ENCODE measurements around the gene NRSN2.
A peak's percentile ranks its signal among the peaks of the same experiment; 100 is the strongest.
"Not testable (repeated sequence)": the region's sequence is repeated elsewhere in the genome, so short reads cannot be mapped to it uniquely, and the experiment has no call there.

NRSN2 gene

DNA sequence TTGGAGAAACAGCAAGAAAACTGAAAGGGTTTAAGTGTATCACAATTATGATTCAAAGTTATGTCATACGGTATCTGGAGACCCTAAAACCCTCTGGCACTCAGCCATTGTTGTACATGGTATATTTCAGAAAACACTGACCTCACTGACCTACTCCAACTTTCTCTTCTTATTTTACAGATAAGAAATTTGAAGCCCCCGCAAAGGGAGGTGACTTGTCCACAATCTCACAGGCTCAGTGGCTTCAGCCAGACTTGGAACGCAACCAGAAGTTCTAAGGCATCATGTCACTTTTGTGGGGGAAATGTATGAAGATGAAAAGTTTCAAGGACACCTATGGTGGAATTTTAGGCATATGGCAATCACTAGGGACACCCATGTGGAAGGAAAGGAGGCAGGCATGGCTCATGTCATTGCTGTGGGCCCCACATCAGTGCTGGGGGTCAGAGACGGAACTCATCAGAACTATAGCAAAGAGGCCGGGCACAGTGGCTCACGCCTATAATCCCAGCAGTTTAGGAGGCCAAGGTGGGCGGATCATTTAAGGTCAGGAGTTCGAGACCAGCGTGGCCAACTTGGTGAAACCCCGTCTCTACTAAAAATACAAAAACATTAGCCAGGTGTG lies 28.5 kb downstream of the NRSN2 start:
- no peaks in the 10 kb centered on the region for H3K27me3 ChIP-seq (replicated peaks; ENCODE audit: control insufficient read depth, insufficient read depth, low read length, poor library complexity, severe bottlenecking)
- no peaks in the 10 kb centered on the region for H3K9me3 ChIP-seq (ENCODE audit: control insufficient read depth, low read length)
- peaks cover 4% of the 10 kb centered on the region for H3K4me1 ChIP-seq (ENCODE audit: control insufficient read depth, insufficient read depth, low read length, poor library complexity, severe bottlenecking)
- DNase-seq = no peak
- H3K36me3 ChIP-seq (ENCODE audit: control insufficient read depth, insufficient read depth, low read length) = no peaks in the 10 kb centered on the region
- no peak overlapping the region for H3K27ac ChIP-seq (ENCODE audit: insufficient read depth, low read length, poor library complexity, severe bottlenecking)
- no peak overlapping the region for H3K4me3 ChIP-seq (ENCODE audit: insufficient read depth, low read depth, low read length, poor library complexity, severe bottlenecking)

DNA sequence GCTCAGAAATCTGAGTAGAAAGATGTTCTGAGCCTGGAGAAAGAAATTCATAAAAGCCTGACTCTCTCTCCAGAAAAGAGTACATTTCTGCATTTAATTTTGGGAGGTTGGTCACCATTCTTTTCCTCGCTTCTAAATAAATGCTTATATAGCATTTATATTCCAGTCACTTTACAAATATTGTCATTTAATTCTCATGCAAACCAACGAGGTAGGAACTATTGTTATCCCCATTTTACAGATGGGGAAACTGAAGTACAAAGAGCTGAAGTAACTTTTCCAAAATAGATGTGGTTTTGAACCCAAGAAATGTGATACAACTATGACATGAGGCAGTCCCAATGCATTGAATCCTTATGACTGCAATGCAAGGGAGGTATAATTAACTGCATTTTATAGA lies 29.2 kb downstream of the NRSN2 start:
- Histone ChIP-seq H3K27ac (ENCODE audit: insufficient read depth, low read length, poor library complexity, severe bottlenecking) (no peak overlapping the region), H3K9me3 (ENCODE audit: control insufficient read depth, low read length) (no peaks in the 10 kb centered on the region), H3K4me1 (ENCODE audit: control insufficient read depth, insufficient read depth, low read length, poor library complexity, severe bottlenecking) (peaks cover 4% of the 10 kb centered on the region), H3K4me3 (ENCODE audit: insufficient read depth, low read depth, low read length, poor library complexity, severe bottlenecking) (no peak overlapping the region), H3K36me3 (ENCODE audit: control insufficient read depth, insufficient read depth, low read length) (no peaks in the 10 kb centered on the region), H3K27me3 (replicated peaks; ENCODE audit: control insufficient read depth, insufficient read depth, low read length, poor library complexity, severe bottlenecking) (no peaks in the 10 kb centered on the region)
- no peak for DNase-seq

DNA sequence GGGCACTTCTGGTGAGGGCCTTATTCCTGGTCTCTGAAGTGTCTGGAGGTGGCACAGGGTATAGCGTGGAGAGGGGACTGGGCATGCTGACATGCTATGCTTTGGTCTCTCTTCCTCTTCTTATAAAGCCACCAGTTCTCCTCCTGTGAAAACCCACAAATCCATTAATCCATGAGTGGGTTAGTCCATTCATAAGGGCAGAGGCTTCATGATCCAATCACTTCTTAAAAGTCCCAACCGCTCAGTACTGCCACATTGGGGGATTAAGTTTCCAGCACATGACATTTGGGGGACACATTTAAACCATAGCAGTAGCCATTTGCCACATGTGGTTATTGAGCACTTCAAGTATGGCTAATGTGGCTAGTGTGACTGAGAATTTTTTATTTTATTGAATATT lies 29.8 kb downstream of the NRSN2 start:
- Histone ChIP-seq H3K27ac (ENCODE audit: insufficient read depth, low read length, poor library complexity, severe bottlenecking) (no peak overlapping the region), H3K4me3 (ENCODE audit: insufficient read depth, low read depth, low read length, poor library complexity, severe bottlenecking) (no peak overlapping the region), H3K4me1 (ENCODE audit: control insufficient read depth, insufficient read depth, low read length, poor library complexity, severe bottlenecking) (peaks cover 4% of the 10 kb centered on the region), H3K36me3 (ENCODE audit: control insufficient read depth, insufficient read depth, low read length) (no peaks in the 10 kb centered on the region), H3K27me3 (replicated peaks; ENCODE audit: control insufficient read depth, insufficient read depth, low read length, poor library complexity, severe bottlenecking) (no peaks in the 10 kb centered on the region), H3K9me3 (ENCODE audit: control insufficient read depth, low read length) (no peaks in the 10 kb centered on the region)
- no peak for DNase-seq

- H3K36me3 ChIP-seq (ENCODE audit: control insufficient read depth, insufficient read depth, low read length); H3K9me3 ChIP-seq (ENCODE audit: control insufficient read depth, low read length); DNase-seq; H3K4me1 ChIP-seq (ENCODE audit: control insufficient read depth, insufficient read depth, low read length, poor library complexity, severe bottlenecking); H3K27ac ChIP-seq (ENCODE audit: insufficient read depth, low read length, poor library complexity, severe bottlenecking); H3K27me3 ChIP-seq (replicated peaks; ENCODE audit: control insufficient read depth, insufficient read depth, low read length, poor library complexity, severe bottlenecking); H3K4me3 ChIP-seq (ENCODE audit: insufficient read depth, low read depth, low read length, poor library complexity, severe bottlenecking): not testable (repeated sequence)
These were observed 30.7 kb downstream of the NRSN2 start for GRCh38 chr20:377578-377977.

- Histone ChIP-seq H3K27me3 (replicated peaks; ENCODE audit: control insufficient read depth, insufficient read depth, low read length, poor library complexity, severe bottlenecking) (no peaks in the 10 kb centered on the region), H3K36me3 (ENCODE audit: control insufficient read depth, insufficient read depth, low read length) (no peaks in the 10 kb centered on the region), H3K4me1 (ENCODE audit: control insufficient read depth, insufficient read depth, low read length, poor library complexity, severe bottlenecking) (no peaks in the 10 kb centered on the region), H3K4me3 (ENCODE audit: insufficient read depth, low read depth, low read length, poor library complexity, severe bottlenecking) (no peak overlapping the region), H3K9me3 (ENCODE audit: control insufficient read depth, low read length) (no peaks in the 10 kb centered on the region), H3K27ac (ENCODE audit: insufficient read depth, low read length, poor library complexity, severe bottlenecking) (no peak overlapping the region)
- DNase-seq = no peak
These were observed 32.0 kb downstream of the NRSN2 start for GRCh38 chr20:378961-379336.

- H3K27ac ChIP-seq (ENCODE audit: insufficient read depth, low read length, poor library complexity, severe bottlenecking) = peak overlapping the region; percentile 53
- no peaks in the 10 kb centered on the region for H3K9me3 ChIP-seq (ENCODE audit: control insufficient read depth, low read length)
- no peaks in the 10 kb centered on the region for H3K36me3 ChIP-seq (ENCODE audit: control insufficient read depth, insufficient read depth, low read length)
- no peaks in the 10 kb centered on the region for H3K4me1 ChIP-seq (ENCODE audit: control insufficient read depth, insufficient read depth, low read length, poor library complexity, severe bottlenecking)
- DNase-seq = peak in 2 of 3 donors; percentile 16 to 22
- peak overlapping the region; percentile 73 for H3K4me3 ChIP-seq (ENCODE audit: insufficient read depth, low read depth, low read length, poor library complexity, severe bottlenecking)
- H3K27me3 ChIP-seq (replicated peaks; ENCODE audit: control insufficient read depth, insufficient read depth, low read length, poor library complexity, severe bottlenecking) = no peaks in the 10 kb centered on the region
These were observed 34.1 kb downstream of the NRSN2 start for GRCh38 chr20:380763-381580.

GRCh38 chr20:381581-382290 lies 34.8 kb downstream of the NRSN2 start:
- no peaks in the 10 kb centered on the region for H3K36me3 ChIP-seq (ENCODE audit: control insufficient read depth, insufficient read depth, low read length)
- no peaks in the 10 kb centered on the region for H3K9me3 ChIP-seq (ENCODE audit: control insufficient read depth, low read length)
- no peaks in the 10 kb centered on the region for H3K4me1 ChIP-seq (ENCODE audit: control insufficient read depth, insufficient read depth, low read length, poor library complexity, severe bottlenecking)
- peak; percentile 45 to 62 (median 56) for DNase-seq
- peak overlapping the region; percentile 53 for H3K27ac ChIP-seq (ENCODE audit: insufficient read depth, low read length, poor library complexity, severe bottlenecking)
- peak overlapping the region; percentile 73 for H3K4me3 ChIP-seq (ENCODE audit: insufficient read depth, low read depth, low read length, poor library complexity, severe bottlenecking)
- H3K27me3 ChIP-seq (replicated peaks; ENCODE audit: control insufficient read depth, insufficient read depth, low read length, poor library complexity, severe bottlenecking) = no peaks in the 10 kb centered on the region

GRCh38 chr20:382291-383115 lies 35.6 kb downstream of the NRSN2 start:
- Histone ChIP-seq H3K36me3 (ENCODE audit: control insufficient read depth, insufficient read depth, low read length) (no peaks in the 10 kb centered on the region), H3K4me1 (ENCODE audit: control insufficient read depth, insufficient read depth, low read length, poor library complexity, severe bottlenecking) (no peaks in the 10 kb centered on the region), H3K4me3 (ENCODE audit: insufficient read depth, low read depth, low read length, poor library complexity, severe bottlenecking) (peak overlapping the region; percentile 73), H3K9me3 (ENCODE audit: control insufficient read depth, low read length) (no peaks in the 10 kb centered on the region), H3K27ac (ENCODE audit: insufficient read depth, low read length, poor library complexity, severe bottlenecking) (no peak overlapping the region), H3K27me3 (replicated peaks; ENCODE audit: control insufficient read depth, insufficient read depth, low read length, poor library complexity, severe bottlenecking) (no peaks in the 10 kb centered on the region)
- DNase-seq = no peak

- DNase-seq = no peak
- H3K9me3 ChIP-seq (ENCODE audit: control insufficient read depth, low read length) = no peaks in the 10 kb centered on the region
- H3K4me3 ChIP-seq (ENCODE audit: insufficient read depth, low read depth, low read length, poor library complexity, severe bottlenecking) = no peak overlapping the region
- H3K4me1 ChIP-seq (ENCODE audit: control insufficient read depth, insufficient read depth, low read length, poor library complexity, severe bottlenecking) = no peaks in the 10 kb centered on the region
- no peak overlapping the region for H3K27ac ChIP-seq (ENCODE audit: insufficient read depth, low read length, poor library complexity, severe bottlenecking)
- no peaks in the 10 kb centered on the region for H3K27me3 ChIP-seq (replicated peaks; ENCODE audit: control insufficient read depth, insufficient read depth, low read length, poor library complexity, severe bottlenecking)
- peaks cover 10% of the 10 kb centered on the region for H3K36me3 ChIP-seq (ENCODE audit: control insufficient read depth, insufficient read depth, low read length)
These were observed 37.0 kb downstream of the NRSN2 start for GRCh38 chr20:383889-384288.

Data from effector memory CD4-positive, alpha-beta T cell (primary cell).